NB4 (cell line): ENCODE measurements around the gene FBXW5.

ENCODE experiments used
- DNase-seq: peaks from one replicate; pipeline ENCODE4 v3.0.0; 2010; ENCODE audit warnings: low read depth
- H3K4me3 ChIP-seq: one replicate; pipeline ENCODE4 v1.5.1; 2011; ENCODE audit warnings: mild to moderate bottlenecking, low read depth, low read length, moderate library complexity
- CTCF ChIP-seq: IDR thresholded peaks from one replicate; pipeline ENCODE4 v1.5.1; 2012; ENCODE audit warnings: low read depth, low read length
- MAX ChIP-seq: IDR thresholded peaks from 2 replicates; pipeline ENCODE4 v1.6.1; 2011; ENCODE audit warnings: low read depth, low read length
- MYC ChIP-seq: IDR thresholded peaks from 2 replicates; pipeline ENCODE4 v1.6.1; 2011; ENCODE audit warnings: low read depth, low read length
- POLR2A ChIP-seq: IDR thresholded peaks from 2 replicates; pipeline ENCODE4 v1.6.1; 2011; ENCODE audit warnings: mild to moderate bottlenecking; ENCODE audit not compliant: insufficient read length; ENCODE audit errors: extremely low read depth

Gene FBXW5

GRCh38 chr9:136944212-136944518 lies 373 bp downstream of the FBXW5 start:
- TF ChIP-seq POLR2A (no peak), MYC (no peak), CTCF (no peak), MAX (no peak; the same call in 1 of the 2 replicates)
- peak overlapping the region; percentile 69 for H3K4me3 ChIP-seq
- DNase-seq = no peak

GRCh38 chr9:136943291-136944211 lies 987 bp downstream of the FBXW5 start:
- DNase-seq = peak; percentile 63
- H3K4me3 ChIP-seq = peak overlapping the region; percentile 69
- no peak for TF ChIP-seq MYC
- no peak for TF ChIP-seq CTCF
- TF ChIP-seq MAX = no peak
- TF ChIP-seq POLR2A = no peak

GRCh38 chr9:136942881-136943230 lies 1.7 kb downstream of the FBXW5 start:
- TF ChIP-seq CTCF (no peak), POLR2A (no peak), MYC (no peak), MAX (no peak)
- no peak for DNase-seq
- H3K4me3 ChIP-seq = peak overlapping the region; percentile 69

GRCh38 chr9:136942112-136942880 lies 2.2 kb downstream of the FBXW5 start:
- DNase-seq = no peak
- no peak overlapping the region for H3K4me3 ChIP-seq
- TF ChIP-seq MAX (no peak), MYC (no peak), POLR2A (no peak), CTCF (no peak)

GRCh38 chr9:136941231-136942111 lies 3.1 kb downstream of the FBXW5 start:
- TF ChIP-seq MYC = no peak
- TF ChIP-seq MAX = no peak
- TF ChIP-seq CTCF = no peak
- no peak for TF ChIP-seq POLR2A
- H3K4me3 ChIP-seq = no peak overlapping the region
- no peak for DNase-seq
